ENCODE measurements around the gene ZC3H8.

GRCh38 chr2:112301171-112301584, 46.3 kb upstream of the ZC3H8 start:
- TF ChIP-seq POLR2A (IDR thresholded peaks at IDR 0.05) (no peak), POLR2AphosphoS5 (IDR thresholded peaks at IDR 0.05) (no peak)

All from stomach (tissue), 4 donors.